Measurements from ENCODE around the gene AK8. TPM values are rescaled to one million over a fixed set of nuclear protein-coding genes. Genes with fewer than 3 reads are reported as not detected.

The AK8 gene
- total RNA-seq, 1 experiment from 2014 or later, result 0.13 TPM

DNA sequence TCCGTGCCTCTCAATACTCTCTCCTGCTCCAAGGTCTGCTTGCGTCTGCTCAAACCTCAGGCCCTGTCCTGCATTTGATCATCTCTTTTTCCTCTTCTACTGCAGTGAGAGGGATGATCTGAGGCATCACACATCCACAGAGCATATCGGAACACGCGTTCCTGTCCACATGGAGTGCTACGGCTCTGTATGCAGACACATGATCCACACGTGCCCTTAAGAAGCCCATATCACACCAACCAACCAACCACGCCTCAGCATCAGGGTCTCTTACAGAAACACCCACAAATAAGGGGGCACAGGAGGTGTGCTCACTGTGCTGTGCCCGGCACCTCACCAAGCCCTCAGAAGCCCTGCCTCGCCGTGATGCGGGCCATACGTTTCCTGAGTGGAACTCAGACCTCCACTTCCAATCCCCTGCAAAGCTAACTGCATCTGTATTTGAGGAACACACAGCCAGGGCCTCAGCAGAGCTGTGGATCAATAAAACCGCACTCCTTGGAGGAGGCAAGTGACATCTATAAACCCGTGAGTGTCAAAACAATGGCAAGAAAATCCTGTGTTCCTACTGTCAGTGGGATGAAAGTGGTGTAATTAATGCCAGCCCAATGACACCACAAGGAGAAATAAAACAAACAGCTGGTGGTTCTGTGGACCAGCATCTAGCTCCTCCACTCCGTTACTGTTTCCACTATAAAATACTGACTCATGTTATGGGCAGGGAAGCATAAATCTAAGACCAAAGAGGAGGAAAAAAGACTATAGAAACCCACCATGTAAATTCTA is 40.4 kb downstream of the AK8 start:
- Histone ChIP-seq H3K9me3 (replicated peaks) (no peaks in the 10 kb centered on the region), H3K27ac (no peak overlapping the region), H3K27me3 (replicated peaks) (no peaks in the 10 kb centered on the region), H3K4me1 (replicated peaks) (no peaks in the 10 kb centered on the region), H3K4me3 (no peak overlapping the region), H3K36me3 (no peaks in the 10 kb centered on the region)
- no peak for DNase-seq (ENCODE audit: low read depth in 1 of 2, low spot score in 2 of 2)

GRCh38 chr9:132834343-132834742 is 43.7 kb downstream of the AK8 start:
- Histone ChIP-seq H3K36me3 (no peaks in the 10 kb centered on the region), H3K4me3 (no peak overlapping the region), H3K27me3 (replicated peaks) (no peaks in the 10 kb centered on the region), H3K27ac (no peak overlapping the region), H3K4me1 (replicated peaks) (no peaks in the 10 kb centered on the region), H3K9me3 (replicated peaks) (no peaks in the 10 kb centered on the region)
- no peak for DNase-seq (ENCODE audit: low read depth in 1 of 2, low spot score in 2 of 2)

- no peaks in the 10 kb centered on the region for H3K9me3 ChIP-seq (replicated peaks)
- H3K4me1 ChIP-seq (replicated peaks), result no peaks in the 10 kb centered on the region
- no peak overlapping the region for H3K4me3 ChIP-seq
- H3K27ac ChIP-seq, result no peak overlapping the region
- DNase-seq (ENCODE audit: low read depth in 1 of 2, low spot score in 2 of 2), result no peak
- H3K27me3 ChIP-seq (replicated peaks), result no peaks in the 10 kb centered on the region
- no peaks in the 10 kb centered on the region for H3K36me3 ChIP-seq
These were observed 44.4 kb downstream of the AK8 start for GRCh38 chr9:132833550-132834121.

- DNase-seq (ENCODE audit: low read depth in 1 of 2, low spot score in 2 of 2), result no peak
- no peak overlapping the region for H3K27ac ChIP-seq
- no peaks in the 10 kb centered on the region for H3K4me1 ChIP-seq (replicated peaks)
- no peaks in the 10 kb centered on the region for H3K9me3 ChIP-seq (replicated peaks)
- no peaks in the 10 kb centered on the region for H3K27me3 ChIP-seq (replicated peaks)
- H3K4me3 ChIP-seq, result no peak overlapping the region
- H3K36me3 ChIP-seq, result no peaks in the 10 kb centered on the region
These were observed 45.8 kb downstream of the AK8 start for GRCh38 chr9:132832171-132832881.

- no peak for DNase-seq (ENCODE audit: low read depth in 1 of 2, low spot score in 2 of 2)
- no peak overlapping the region for H3K27ac ChIP-seq
- no peaks in the 10 kb centered on the region for H3K9me3 ChIP-seq (replicated peaks)
- H3K27me3 ChIP-seq (replicated peaks), result no peaks in the 10 kb centered on the region
- H3K4me1 ChIP-seq (replicated peaks), result no peaks in the 10 kb centered on the region
- H3K36me3 ChIP-seq, result no peaks in the 10 kb centered on the region
- H3K4me3 ChIP-seq, result no peak overlapping the region
These were observed 49.8 kb downstream of the AK8 start for GRCh38 chr9:132828201-132828770.

DNA sequence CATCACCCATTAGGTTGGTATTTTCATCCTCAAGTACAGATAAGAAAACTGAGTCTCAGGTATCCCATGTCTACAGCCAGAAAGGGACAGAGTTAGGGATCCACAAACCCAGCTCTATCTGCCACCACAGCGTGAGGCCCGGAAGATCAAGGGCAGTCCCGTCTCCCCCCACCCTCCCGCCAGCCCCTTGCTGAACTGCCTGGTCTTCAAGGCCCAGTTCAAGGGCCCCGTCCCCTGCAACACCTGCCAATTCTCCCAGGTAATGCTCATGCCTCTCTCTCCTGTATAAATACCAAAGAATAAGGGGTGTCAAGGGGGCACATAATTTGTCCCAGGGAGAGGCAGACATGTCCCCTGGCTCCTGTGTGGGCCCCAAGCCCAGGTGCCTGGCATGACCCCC is 50.7 kb downstream of the AK8 start:
- DNase-seq (ENCODE audit: low read depth in 1 of 2, low spot score in 2 of 2), result no peak
- H3K27me3 ChIP-seq (replicated peaks), result no peaks in the 10 kb centered on the region

DNA sequence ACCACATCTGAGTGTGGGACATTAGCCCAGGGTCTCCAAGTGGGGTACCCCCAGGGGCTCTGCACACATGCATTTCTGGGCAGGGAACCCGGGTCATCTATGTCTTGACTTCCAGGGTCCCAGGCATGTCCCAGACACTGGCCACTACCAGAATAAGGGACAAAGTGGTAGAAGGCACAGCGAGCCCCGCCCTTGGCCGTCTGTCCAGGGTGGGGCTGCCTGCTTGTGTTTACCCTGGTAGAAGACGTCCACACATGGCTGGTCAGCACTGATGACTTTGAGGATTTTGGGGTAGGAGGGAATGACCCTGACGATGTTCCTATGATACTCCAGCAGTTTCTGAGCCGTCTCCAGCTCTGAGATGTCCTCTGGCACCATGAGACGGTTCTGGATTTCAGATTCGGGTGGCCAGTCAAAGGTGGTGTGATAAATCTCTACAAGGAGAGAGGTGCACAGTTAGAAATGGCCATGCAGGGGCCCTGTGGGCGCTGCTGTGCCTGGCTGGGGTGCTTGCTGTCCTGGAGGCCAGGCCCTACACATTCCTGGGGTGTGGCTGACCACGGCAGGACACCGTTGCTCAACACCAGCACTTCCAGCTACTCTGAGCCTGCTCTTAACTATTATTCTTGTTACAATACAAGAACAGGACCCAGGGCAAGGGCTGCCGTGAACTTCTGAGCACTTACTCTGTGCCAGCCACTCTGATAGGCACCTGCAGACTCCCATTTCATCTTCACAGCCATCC is 51.3 kb downstream of the AK8 start:
- Histone ChIP-seq H3K4me3 (no peak overlapping the region), H3K4me1 (replicated peaks) (no peaks in the 10 kb centered on the region), H3K27me3 (replicated peaks) (no peaks in the 10 kb centered on the region), H3K9me3 (replicated peaks) (no peaks in the 10 kb centered on the region), H3K27ac (no peak overlapping the region), H3K36me3 (no peaks in the 10 kb centered on the region)
- no peak for DNase-seq (ENCODE audit: low read depth in 1 of 2, low spot score in 2 of 2)

More for the DNA sequence above, 50.7 kb downstream of the AK8 start:
- no peaks in the 10 kb centered on the region for H3K4me1 ChIP-seq (replicated peaks)
- H3K9me3 ChIP-seq (replicated peaks), result no peaks in the 10 kb centered on the region
- no peak overlapping the region for H3K4me3 ChIP-seq
- no peaks in the 10 kb centered on the region for H3K36me3 ChIP-seq
- H3K27ac ChIP-seq, result no peak overlapping the region

DNA sequence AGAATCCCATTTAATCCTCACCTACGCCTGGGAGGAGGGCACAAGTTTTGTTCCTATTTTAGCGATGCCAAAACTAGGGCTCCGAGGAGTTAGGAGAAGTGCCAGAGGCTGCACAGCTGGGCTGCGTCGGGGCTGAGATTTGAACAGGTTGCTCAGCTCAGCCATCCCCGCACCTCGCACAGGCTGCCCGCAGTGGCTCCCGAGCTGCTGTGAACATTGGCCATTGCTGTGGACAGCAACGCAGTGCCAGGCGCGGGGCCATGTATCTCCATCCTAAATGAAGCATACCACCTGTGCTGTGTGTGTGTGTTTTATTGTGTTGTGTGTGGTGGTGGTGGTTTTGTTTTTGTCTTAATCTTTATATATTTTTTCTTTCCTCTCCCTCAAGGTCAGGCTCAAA is 52.0 kb downstream of the AK8 start:
- Histone ChIP-seq H3K27ac (no peak overlapping the region), H3K27me3 (replicated peaks) (no peaks in the 10 kb centered on the region), H3K4me3 (no peak overlapping the region), H3K36me3 (no peaks in the 10 kb centered on the region), H3K4me1 (replicated peaks) (no peaks in the 10 kb centered on the region), H3K9me3 (replicated peaks) (no peaks in the 10 kb centered on the region)
- DNase-seq (ENCODE audit: low read depth in 1 of 2, low spot score in 2 of 2), result no peak

- Histone ChIP-seq H3K27ac (no peak overlapping the region), H3K36me3 (no peaks in the 10 kb centered on the region)
These were observed 52.7 kb downstream of the AK8 start for GRCh38 chr9:132825430-132825829.

DNA sequence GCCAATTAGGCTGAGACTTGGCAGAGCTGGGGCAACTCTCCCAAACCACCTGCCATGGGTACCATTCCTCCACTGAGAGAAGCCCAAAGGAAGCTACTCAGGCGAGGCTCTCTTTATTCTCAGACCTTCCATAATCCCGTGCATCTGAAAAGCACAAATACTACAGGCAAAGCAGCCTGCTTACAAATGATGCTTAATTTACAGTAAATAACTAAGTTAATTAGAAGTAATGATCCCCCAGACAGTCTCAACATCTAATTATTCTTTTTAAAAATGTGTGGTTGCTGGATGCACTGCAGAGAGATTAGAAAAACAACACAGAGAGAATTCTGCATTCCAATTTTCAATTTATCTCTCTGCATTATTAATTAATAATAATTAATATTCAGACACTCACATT is 53.1 kb downstream of the AK8 start:
- H3K27ac ChIP-seq, result no peak overlapping the region
- H3K4me3 ChIP-seq, result no peak overlapping the region
- DNase-seq (ENCODE audit: low read depth in 1 of 2, low spot score in 2 of 2), result no peak
- no peaks in the 10 kb centered on the region for H3K27me3 ChIP-seq (replicated peaks)
- H3K9me3 ChIP-seq (replicated peaks), result no peaks in the 10 kb centered on the region
- no peaks in the 10 kb centered on the region for H3K36me3 ChIP-seq
- H3K4me1 ChIP-seq (replicated peaks), result no peaks in the 10 kb centered on the region

More at GRCh38 chr9:132825430-132825829, 52.7 kb downstream of the AK8 start:
- no peak for DNase-seq (ENCODE audit: low read depth in 1 of 2, low spot score in 2 of 2)
- Histone ChIP-seq H3K4me1 (replicated peaks) (no peaks in the 10 kb centered on the region), H3K4me3 (no peak overlapping the region), H3K27me3 (replicated peaks) (no peaks in the 10 kb centered on the region), H3K9me3 (replicated peaks) (no peaks in the 10 kb centered on the region)

DNA sequence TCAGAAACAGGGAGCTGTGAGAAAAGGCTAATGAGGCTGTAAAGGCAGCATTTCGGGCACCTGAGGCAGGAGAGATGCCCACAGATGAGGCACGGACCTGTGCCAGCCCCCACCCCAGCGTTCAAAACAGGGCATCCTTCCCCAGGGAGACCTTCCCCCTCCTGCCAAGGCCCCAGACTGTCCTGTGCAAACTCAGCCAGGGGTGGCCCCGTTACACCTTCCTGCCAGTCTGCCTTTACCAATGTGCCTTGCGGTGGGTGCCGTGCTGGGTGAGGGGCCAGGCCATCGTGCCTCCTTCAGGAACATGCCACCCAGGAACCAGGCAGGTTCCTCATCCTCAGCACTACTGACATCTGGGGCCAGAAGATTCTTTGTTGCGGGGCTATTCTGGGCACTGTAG is 53.9 kb downstream of the AK8 start:
- Histone ChIP-seq H3K27me3 (replicated peaks) (peaks cover 2% of the 10 kb centered on the region), H3K4me3 (no peak overlapping the region), H3K36me3 (no peaks in the 10 kb centered on the region), H3K27ac (no peak overlapping the region), H3K4me1 (replicated peaks) (no peaks in the 10 kb centered on the region), H3K9me3 (replicated peaks) (no peaks in the 10 kb centered on the region)
- no peak for DNase-seq (ENCODE audit: low read depth in 1 of 2, low spot score in 2 of 2)

DNA sequence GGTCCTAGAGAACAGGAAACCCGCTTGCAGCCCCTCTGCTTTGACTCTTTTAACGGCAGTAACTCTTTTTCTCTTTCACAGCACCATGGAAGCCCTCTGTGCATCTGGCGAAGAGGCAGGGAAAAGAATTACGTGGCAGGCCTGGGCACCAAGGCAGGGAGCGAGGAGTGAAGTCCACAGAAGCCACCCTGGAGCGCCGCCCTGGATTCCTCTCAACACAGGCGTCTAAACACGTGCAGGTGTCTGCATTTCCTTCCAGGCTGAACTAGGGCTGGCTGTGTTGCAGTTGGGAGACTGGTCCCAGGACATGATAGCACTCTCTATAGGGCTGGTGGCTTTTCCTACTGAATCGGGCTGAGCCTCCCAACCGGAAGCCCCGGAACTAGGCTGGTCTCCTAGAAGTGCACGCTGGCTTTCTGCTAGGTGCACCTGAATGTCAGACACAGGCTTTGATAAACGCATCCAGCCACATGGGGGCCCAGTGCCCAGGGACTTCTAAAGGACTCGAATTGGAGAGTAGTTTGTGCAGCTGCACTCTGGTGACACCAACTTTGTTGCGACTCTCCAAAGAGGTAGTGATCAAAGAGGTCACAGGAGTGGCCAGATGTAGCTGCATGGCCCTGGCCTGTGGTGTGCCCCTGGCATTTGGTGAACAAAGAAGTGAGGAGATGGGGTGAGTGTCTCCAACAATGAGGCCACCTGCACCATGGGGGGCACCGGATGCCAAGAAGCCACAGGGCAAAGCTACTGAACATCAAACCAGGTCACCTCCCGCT is 54.5 kb downstream of the AK8 start:
- Histone ChIP-seq H3K9me3 (replicated peaks) (no peaks in the 10 kb centered on the region), H3K4me1 (replicated peaks) (no peaks in the 10 kb centered on the region), H3K27ac (no peak overlapping the region), H3K36me3 (no peaks in the 10 kb centered on the region), H3K27me3 (replicated peaks) (peaks cover 3% of the 10 kb centered on the region), H3K4me3 (no peak overlapping the region)
- DNase-seq (ENCODE audit: low read depth in 1 of 2, low spot score in 2 of 2), result no peak
